Astrocyte of the cerebellum (primary cell): ENCODE results near the gene KREMEN1.
A peak's percentile ranks its signal among the peaks of the same experiment; 100 is the strongest.

Source experiments
- DNase-seq: peaks from one replicate; pipeline ENCODE4 v3.0.0-alpha.2; 2011; ENCODE audit warnings: low read depth
- H3K4me3 ChIP-seq: 2 replicates; pipeline ENCODE4 v1.5.1; 2011; ENCODE audit warnings: mild to moderate bottlenecking, low read depth, low read length, moderate library complexity
- in situ Hi-C: cut with HindIII; loops from 2 replicates; pipeline ENCODE4 v1.10.0; 2017; ENCODE audit warnings: low sequenced_read_pairs
- TF ChIP-seq, protein P1 (sequence below): IDR thresholded peaks from 2 replicates; pipeline ENCODE4 v1.5.1; 2012; ENCODE audit warnings: low read length, low read depth, moderate library complexity, mild to moderate bottlenecking; ENCODE audit errors: missing control alignments

KREMEN1 gene

DNA sequence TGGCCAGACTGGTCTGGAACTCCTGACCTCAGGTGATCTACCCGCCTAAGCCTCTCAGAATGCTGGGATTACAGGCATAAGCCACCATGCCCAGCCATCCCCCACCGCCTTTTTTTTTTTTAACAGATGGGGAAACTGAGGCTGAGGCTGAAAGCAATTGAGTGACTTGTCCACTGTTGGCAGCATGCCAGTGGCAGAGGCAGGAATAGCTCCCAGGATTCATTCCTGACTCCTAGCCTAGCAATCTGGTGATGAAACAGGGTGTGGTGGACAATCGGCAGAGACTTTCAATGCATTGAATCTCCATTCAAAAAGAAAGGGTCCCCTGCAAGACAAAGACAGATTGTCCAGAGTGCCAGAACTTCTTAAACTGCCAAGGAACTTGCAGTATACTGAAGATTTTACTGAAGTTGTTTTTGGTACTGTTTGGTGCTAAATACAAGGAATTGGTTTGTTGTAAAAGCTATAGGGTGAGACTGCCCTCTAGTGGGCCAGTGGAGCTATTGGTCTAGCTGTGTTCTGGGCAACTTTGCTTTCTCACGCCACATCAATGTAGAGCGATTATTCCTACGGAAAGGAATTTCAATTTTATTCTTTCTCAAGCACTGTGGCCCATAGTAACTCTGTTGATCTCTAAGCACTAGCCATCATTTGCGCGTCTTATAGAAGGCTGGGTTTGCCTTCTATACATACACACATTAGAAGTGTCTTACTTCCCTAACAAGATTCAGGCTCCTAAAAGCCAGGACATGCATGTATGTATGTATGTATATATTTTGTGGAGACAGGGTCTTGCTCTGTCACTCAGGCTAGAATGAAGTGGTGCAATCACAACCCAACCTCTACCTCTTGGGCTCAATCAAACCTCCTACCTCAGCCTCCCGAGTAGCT lies 32.2 kb upstream of the KREMEN1 start:
- H3K4me3 ChIP-seq, result no peak overlapping the region
- TF ChIP-seq, protein P1, sequence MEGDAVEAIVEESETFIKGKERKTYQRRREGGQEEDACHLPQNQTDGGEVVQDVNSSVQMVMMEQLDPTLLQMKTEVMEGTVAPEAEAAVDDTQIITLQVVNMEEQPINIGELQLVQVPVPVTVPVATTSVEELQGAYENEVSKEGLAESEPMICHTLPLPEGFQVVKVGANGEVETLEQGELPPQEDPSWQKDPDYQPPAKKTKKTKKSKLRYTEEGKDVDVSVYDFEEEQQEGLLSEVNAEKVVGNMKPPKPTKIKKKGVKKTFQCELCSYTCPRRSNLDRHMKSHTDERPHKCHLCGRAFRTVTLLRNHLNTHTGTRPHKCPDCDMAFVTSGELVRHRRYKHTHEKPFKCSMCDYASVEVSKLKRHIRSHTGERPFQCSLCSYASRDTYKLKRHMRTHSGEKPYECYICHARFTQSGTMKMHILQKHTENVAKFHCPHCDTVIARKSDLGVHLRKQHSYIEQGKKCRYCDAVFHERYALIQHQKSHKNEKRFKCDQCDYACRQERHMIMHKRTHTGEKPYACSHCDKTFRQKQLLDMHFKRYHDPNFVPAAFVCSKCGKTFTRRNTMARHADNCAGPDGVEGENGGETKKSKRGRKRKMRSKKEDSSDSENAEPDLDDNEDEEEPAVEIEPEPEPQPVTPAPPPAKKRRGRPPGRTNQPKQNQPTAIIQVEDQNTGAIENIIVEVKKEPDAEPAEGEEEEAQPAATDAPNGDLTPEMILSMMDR, result peak; percentile 97
- in situ Hi-C loops, result no loop called here
- peak; percentile 93 for DNase-seq

DNA sequence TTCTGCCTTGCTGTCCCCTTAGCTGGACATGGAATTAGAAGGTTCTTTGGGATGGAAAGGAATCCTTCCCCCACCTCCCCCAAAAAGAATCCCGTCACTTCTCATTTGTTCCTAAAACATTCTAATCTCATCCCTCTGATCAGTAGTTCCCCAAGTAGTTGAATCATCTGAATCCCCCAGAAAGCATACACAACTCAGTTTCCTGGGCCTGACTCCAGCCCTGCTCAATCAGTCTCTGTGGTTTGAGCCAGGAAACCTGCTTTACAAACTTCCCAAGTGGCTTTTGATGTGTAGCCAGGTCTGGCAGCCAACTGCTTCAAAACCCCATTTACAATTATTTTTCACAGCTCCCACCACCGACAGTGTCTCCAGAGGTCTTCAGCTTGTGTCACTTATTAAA lies 31.4 kb upstream of the KREMEN1 start:
- DNase-seq, result peak; percentile 89
- in situ Hi-C loops, result no loop called here
- TF ChIP-seq, protein P1, result no peak
- H3K4me3 ChIP-seq, result no peak overlapping the region

DNA sequence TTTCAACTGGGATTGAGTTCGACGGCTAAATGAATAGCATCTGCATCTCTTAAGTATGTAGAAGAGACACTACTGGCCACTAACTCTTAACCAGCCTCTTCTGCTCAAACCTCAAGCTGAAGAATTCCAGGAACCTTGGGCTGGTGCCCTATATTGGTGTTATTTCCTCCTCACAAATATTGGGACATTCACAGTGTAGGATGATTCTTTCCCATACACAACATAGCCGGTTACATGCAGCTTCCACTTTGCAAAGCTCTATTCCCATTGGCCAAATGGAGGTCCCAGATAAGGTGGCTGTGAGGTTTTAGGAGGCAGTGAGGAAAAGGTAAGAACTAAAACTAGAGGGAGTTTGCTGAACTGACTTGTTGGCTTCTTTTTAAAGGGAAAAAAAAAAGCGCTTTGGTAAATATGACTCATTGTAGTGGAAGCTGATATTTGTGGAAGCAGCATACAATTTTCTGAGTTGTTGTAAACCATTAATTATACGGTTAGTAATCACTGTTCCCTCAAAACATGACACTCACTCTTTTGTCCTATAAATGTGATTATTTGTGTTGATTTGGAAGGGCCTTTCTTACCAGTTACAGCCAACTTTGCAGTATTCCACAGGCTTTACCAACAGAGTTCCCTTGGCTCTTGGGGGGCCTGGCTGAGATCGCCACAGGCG lies 28.8 kb upstream of the KREMEN1 start:
- in situ Hi-C loops, result no loop called here
- TF ChIP-seq, protein P1, result peak; percentile 5
- no peak for DNase-seq
- no peak overlapping the region for H3K4me3 ChIP-seq

DNA sequence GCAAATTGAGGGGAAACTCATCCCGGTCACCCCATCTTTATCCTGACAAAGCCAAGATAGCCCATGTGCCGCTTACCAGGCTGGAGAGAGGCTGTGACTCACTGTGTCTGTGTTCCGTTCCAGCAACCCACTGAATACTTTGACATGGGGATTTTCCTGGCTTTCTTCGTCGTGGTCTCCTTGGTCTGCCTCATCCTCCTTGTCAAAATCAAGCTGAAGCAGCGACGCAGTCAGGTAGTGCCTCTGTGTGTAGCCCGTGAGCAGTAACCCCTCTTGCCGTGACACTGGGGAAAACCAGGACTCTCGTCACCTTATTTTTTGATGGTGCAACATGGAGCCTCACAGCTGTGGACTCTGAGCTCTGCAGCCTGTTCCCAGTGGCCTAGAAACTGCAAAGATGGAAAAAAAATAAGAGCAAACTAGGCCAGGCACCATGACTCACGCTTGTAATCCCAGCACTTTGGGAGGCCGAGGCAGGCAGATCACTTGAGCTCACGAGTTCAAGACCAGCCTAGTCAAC lies 28.1 kb upstream of the KREMEN1 start:
- in situ Hi-C loops, result no loop called here

DNA sequence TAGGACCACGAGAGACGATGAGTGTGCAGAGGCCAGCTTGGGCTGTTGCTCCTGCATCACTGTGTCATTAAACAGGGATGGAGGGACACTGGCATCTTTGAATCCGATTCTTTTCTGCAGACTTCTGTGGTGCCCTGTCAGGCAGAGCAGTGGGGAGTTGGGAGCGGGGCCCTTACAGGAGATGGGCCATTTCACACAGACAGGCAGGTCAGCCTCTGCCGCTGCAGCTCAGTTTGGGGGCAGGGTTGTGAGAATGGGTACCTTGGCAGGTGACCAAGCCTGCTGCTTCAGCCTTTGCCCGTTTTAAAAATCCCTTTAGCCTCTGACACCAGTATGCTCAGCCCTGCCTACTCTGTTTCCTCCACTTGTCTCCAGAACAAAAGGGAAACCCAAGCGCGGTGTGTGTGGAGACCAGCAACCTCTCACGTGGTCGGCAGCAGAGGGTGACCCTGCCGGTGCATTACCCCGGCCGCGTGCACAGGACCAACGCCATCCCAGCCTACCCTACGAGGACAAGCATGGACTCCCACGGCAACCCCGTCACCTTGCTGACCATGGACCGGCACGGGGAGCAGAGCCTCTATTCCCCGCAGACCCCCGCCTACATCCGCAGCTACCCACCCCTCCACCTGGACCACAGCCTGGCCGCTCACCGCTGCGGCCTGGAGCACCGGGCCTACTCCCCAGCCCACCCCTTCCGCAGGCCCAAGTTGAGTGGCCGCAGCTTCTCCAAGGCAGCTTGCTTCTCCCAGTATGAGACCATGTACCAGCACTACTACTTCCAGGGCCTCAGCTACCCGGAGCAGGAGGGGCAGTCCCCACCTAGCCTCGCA lies 23.8 kb upstream of the KREMEN1 start:
- TF ChIP-seq, protein P1, result no peak
- in situ Hi-C loops, result no loop called here
- DNase-seq, result no peak
- no peak overlapping the region for H3K4me3 ChIP-seq

More for the DNA sequence above, 28.1 kb upstream of the KREMEN1 start:
- no peak for DNase-seq
- no peak overlapping the region for H3K4me3 ChIP-seq
- TF ChIP-seq, protein P1, result no peak
